Measurements from ENCODE around the gene TET3.

The TET3 gene

GRCh38 chr2:74031221-74031620, 46.5 kb downstream of the TET3 start:
- no peak for DNase-seq (ENCODE audit: low read depth in 2 of 2)

- no peak for DNase-seq (ENCODE audit: low read depth in 2 of 2)
Observed at GRCh38 chr2:74031959-74032287, 47.2 kb downstream of the TET3 start.

- no peak for DNase-seq (ENCODE audit: low read depth in 2 of 2)
Observed at GRCh38 chr2:74033375-74033774, 48.7 kb downstream of the TET3 start.
